Esophagus muscularis mucosa (tissue), 3 donors: ENCODE results near the gene DOCK1.

Source experiments
- EP300 ChIP-seq: sonication (generic); formaldehyde crosslinking; IDR thresholded peaks from one replicate; pipeline ENCODE4 v1.6.1; 2017; ENCODE audit warnings: antibody characterized with exemption
- POLR2AphosphoS5 ChIP-seq, 2 donors: sonication (generic); formaldehyde crosslinking; IDR thresholded peaks; one replicate each; pipeline ENCODE4 v1.6.1; 2017; ENCODE audit warnings: antibody characterized with exemption in 2 of 2

DNA sequence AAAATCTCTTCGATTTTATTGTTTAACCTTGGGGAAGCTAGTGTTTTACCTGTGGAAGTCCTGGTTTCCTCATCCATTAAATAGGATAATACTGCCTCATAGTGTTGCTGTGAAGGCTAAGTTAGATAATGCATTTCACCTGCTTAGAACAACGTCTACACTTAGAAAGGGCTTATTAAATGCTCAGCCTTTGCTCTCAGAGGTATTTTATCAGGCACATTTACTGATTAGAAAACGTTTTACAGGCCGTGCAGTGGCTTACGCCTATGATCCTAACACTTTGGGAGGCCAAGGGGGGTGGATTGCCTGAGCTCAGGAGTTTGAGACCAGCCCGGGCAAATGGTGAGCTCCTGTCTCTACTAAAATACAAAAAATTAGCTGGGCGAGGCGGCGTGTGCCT lies 146.8 kb downstream of the DOCK1 start:
- TF ChIP-seq POLR2AphosphoS5 (IDR thresholded peaks at IDR 0.05) (no peak), EP300 (no peak)
